GM10266 (cell line): ENCODE data around the gene DLG4.

Experiments
- DNase-seq: peaks from one replicate; pipeline ENCODE4 v3.0.0; 2012; ENCODE audit errors: extremely low spot score
- TF ChIP-seq, protein P1 (sequence below): IDR thresholded peaks from 2 replicates; pipeline ENCODE4 v1.5.1; 2012; ENCODE audit warnings: mild to moderate bottlenecking, low read depth; ENCODE audit not compliant: control insufficient read depth, insufficient read depth; ENCODE audit errors: missing control alignments

Gene DLG4

DNA sequence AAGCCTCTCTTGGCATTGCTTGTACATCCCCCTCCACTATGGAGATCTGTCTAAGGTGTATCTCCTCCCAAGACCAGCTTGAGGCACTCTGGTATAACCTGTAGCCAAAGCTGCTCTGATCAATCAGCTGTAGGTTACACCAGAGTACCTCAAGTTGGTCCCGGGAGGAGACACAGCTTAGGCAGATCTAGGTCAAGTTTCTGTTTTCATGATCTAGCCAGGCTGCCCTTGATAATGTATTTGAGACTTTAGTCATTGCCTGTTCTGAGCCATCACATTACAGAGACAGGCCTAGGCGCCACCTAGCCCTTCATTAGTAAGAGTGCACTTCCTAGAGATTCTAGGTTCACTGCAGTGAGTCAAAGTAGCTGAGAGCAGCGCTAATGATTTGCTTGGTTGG is 71.9 kb downstream of the DLG4 start:
- DNase-seq: no peak
- TF ChIP-seq, protein P1, sequence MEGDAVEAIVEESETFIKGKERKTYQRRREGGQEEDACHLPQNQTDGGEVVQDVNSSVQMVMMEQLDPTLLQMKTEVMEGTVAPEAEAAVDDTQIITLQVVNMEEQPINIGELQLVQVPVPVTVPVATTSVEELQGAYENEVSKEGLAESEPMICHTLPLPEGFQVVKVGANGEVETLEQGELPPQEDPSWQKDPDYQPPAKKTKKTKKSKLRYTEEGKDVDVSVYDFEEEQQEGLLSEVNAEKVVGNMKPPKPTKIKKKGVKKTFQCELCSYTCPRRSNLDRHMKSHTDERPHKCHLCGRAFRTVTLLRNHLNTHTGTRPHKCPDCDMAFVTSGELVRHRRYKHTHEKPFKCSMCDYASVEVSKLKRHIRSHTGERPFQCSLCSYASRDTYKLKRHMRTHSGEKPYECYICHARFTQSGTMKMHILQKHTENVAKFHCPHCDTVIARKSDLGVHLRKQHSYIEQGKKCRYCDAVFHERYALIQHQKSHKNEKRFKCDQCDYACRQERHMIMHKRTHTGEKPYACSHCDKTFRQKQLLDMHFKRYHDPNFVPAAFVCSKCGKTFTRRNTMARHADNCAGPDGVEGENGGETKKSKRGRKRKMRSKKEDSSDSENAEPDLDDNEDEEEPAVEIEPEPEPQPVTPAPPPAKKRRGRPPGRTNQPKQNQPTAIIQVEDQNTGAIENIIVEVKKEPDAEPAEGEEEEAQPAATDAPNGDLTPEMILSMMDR: no peak

GRCh38 chr17:7146115-7146514 is 73.5 kb downstream of the DLG4 start:
- TF ChIP-seq, protein P1: no peak
- no peak for DNase-seq

GRCh38 chr17:7144213-7144612 is 75.4 kb downstream of the DLG4 start:
- TF ChIP-seq, protein P1: no peak

DNA sequence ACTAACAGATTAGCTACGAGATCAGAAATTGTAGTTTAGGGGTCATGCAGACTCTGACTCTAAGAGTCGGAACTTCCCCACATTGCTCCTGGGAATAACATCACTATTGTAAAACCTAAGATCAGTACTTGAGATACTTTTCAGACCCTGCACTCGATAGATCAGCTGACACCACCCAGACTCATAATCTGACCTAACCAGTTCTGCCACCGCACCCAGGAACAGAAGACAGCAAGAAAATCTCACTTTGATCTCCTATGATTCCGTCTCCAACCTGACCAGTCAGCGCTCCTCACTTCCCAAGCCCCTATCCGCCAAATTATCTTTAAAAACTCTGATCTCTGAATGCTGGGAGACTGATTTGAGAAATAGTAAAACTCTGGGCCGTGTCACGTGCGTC is 77.8 kb downstream of the DLG4 start:
- no peak for DNase-seq
- TF ChIP-seq, protein P1: no peak

More at GRCh38 chr17:7144213-7144612, 75.4 kb downstream of the DLG4 start:
- DNase-seq: no peak

DNA sequence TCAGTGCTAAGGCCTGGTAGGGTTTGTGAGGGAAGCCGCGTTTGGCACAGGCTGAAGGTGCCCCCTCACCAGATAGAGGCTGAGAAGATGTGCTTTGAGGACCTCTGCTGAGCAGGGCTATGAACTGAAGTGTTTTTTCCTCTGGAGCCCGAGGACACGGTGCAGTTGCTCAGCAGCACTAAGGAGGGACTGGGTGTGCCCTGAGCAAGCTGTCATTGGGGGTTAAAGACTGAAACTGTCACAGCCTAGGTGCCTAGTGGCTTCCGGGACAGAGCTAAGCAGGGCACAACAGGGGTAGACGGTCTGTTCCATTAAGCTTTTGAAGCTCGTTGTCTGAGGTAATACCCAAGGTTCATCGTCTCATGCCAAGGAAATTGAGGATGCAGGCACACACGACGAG is 80.2 kb downstream of the DLG4 start:
- TF ChIP-seq, protein P1: no peak
- no peak for DNase-seq

- DNase-seq: no peak
- TF ChIP-seq, protein P1: no peak
Observed at GRCh38 chr17:7138800-7139381, 80.7 kb downstream of the DLG4 start.

DNA sequence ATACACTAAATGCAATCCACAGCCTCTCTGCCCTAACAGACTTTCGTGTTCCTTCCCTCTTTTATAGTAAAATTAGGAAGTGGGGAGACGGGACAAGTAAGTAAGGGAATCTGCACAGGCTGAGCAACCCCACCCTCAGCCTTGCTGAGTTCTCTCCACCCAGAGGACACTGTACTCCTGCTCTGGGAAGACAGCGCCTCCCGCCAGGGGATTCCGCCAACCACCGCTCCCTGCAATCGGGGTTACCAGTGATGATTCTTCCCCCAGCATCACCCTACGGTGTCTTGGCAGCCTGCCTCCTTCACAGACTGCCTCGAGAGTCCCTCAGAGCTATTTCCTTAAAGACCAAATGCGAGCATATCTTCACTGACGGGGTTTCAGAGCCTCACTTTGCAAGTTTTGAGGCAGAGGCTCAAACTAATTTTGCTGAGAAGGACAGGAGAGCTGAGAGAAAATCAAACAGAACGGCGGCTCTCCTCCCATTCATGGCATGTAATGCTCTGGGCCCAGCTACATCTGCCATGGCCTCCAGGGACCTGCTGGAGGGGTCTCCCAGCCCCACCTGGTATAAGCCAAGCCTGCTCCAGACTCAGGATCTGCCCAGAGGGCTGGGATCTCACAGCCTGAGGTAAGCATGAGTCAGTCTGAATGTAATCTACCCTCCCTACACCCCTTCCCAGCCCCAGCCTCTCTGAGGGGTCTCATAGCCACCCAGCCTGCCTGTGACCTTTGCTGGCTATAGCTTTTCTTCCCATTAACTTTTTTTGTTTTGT is 82.3 kb downstream of the DLG4 start:
- TF ChIP-seq, protein P1: no peak
- no peak for DNase-seq
